GM21717 (cell line): ENCODE measurements around the gene TRAPPC2.

Experiments used
- ATAC-seq: cut with Tn5 transposase; IDR thresholded peaks from one replicate; pipeline ENCODE4 v1.9.1; 2021; ENCODE audit warnings: mild to moderate bottlenecking, moderate library complexity; ENCODE audit not compliant: unreplicated experiment

The TRAPPC2 gene

DNA sequence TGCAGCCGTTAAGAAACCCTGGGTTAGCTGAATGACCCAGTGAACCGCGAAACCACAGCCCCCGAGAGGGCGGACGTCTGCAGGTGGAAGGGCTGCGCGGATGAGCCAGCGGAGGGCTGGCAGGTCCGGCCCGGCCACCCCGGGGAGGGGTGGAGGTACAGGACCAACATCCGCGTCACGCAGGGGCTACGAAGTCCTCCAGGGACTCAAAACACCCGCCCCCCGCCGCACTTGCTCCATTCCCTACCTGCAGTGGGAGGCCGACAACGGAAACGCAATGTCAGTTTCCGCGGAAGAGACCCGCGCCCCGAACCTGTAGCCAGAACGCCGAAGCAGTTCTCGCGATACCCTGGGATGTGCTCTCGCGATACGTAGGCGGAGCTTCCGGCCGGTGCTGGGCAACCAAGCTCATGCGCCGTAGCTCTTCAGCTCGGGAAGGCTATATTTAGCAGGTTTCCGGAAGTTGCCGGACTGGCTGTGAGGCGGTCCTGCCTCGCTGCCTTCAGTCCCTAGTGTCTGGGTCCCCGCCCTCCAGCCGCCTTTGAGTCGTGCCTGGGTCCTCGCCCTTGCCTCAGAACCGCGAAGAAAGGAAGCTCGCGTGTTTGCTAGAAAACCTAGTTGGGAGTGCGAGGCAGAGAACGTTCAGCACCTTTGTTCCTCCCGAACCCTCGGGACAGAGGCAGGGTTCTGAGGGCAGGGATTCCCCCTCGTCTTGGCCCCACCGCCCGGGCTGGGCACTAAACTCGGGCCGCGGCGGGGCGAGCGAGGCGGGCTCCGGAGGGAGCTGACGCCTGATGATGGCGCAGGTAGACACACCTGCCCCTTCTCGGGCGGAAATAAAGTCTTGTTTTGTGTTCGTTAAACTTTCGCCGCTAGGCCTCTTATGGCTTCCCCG lies at the start of gene TRAPPC2, which contains the start of gene OFD1:
Gene TRAPPC2 (minus strand): TSS at position 343 of the 895 bp plus-strand sequence. CDS start 14,657 bp downstream, outside the sequence.
Gene OFD1 (plus strand): TSS at position 471 of the 895 bp plus-strand sequence. CDS start 324 bp downstream, at position 795.
- ATAC-seq: peak; percentile 94

- ATAC-seq: no peak
Observed at GRCh38 chrX:13780868-13781427, 46.5 kb upstream of the TRAPPC2 start.

DNA sequence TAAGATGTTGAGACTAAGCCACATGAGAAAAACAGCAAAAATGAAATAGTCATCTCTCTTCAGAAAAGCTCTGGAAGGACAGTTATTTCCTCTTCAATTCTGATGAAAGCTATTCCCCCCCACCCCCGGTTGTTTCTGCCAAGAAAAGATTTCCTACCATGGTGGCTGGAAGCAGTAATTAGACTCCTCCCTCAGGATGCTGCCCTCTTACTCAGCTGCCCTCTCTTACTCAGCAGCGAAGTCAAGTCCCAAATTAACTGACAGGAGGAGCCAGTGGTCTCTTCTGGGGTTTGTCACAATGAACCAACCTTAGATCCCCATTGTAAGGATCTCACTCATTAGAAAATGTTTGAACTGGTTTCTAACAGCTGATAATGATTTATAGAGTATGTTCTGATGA lies 44.5 kb upstream of the TRAPPC2 start:
- no peak for ATAC-seq

- no peak for ATAC-seq
Observed at GRCh38 chrX:13776387-13776786, 42.0 kb upstream of the TRAPPC2 start.

DNA sequence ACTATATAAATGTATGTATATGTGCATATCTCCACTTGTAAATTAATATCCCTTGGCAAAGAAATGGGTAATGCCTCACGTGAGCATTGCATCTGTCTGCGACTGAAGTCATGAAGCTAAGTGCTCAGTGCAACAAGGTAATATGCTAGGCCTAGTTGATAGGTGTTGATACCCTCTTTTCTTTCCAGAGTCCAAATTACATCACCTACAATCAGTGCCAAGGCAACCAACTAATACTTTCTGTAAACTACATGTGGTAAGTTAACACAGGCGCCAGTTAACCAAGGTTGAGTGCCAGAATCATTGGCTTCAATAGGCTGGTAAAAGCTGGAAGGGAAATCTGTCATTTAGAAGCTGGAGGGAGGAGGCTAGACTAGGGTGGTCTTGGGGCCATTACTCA lies 41.4 kb upstream of the TRAPPC2 start:
- ATAC-seq: no peak

- ATAC-seq: no peak
Observed at GRCh38 chrX:13774696-13775095, 40.3 kb upstream of the TRAPPC2 start.

GRCh38 chrX:13770013-13770535 lies 35.7 kb upstream of the TRAPPC2 start:
- ATAC-seq: no peak

- ATAC-seq: no peak
Observed at GRCh38 chrX:13768939-13769338, 34.5 kb upstream of the TRAPPC2 start.

DNA sequence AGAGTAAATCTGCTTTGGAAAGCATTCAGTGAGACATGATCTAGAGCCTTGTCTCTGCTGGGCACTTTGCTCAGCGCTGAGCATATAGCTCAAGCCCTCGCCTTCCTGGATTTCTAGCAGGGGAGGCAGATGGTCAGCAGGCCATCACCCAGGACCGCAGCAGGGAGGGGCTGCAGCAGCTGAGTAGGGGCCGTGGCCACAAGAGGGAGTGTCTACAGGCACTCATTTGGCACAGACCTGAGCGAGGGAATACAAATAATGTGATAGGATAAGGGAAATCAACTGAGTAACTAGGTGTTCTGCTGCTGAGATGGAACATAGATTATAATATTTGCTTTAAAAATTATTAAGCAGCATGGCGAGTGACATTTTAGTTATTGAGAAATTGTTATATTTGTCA lies 30.3 kb upstream of the TRAPPC2 start:
- ATAC-seq: no peak

- ATAC-seq: no peak
Observed at GRCh38 chrX:13764281-13764680, 29.9 kb upstream of the TRAPPC2 start.

DNA sequence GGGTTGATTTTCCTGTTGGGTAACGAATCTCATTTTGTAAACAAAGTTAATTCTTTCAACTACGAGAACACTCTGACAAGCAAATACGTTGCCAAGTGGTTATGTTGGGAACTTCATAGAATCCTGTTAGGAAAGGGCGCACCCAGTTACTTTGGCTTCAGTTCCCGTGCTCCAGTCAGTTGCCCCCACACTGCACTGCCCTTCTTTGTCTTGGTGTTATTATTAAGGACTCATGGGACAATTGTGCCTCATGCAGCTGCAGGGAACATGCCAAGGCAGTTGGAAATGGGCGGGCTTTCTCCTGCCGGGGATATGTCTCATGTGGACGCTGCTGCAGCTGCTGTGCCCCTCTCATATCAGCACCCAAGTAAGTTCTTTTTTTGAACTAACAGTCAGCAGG lies 29.1 kb upstream of the TRAPPC2 start:
- no peak for ATAC-seq

DNA sequence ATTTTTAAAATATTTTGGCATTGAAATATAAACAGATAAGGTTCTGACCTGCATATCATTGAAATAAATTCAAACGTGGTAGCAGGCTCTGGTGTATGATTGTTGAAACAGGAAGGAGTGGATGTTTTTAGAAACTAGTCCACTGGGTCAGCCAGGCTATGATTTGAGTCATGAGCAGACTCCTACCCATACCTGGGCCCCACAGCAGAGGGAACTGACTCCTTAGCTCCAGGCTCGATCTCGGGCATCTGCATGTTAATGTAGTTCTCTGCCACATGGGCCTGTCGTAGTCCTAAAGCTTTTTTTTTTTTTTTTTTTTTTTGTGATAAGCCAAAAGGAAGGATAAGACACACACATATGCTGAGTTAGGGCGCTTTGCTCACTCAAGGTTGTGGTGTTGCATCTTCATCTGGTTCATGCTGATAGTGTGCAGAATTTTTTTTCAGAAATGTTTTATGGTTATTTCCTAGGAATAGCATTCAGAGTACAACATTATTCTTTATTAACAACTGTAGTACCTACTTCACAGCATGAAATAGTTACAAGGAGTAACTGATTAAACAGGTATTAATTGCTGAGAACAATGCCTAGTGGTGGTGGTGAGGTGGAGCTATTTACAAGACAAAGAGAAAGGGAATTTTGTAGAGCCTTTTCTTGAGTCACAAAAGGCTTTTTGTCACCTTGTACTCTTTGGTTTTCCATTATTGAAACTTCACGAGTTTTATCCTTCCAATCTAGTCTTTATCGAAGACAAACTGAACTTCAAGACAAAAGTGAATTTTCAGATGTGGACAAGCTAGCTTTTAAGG lies 27.4 kb upstream of the TRAPPC2 start:
- peak; percentile 67 for ATAC-seq

DNA sequence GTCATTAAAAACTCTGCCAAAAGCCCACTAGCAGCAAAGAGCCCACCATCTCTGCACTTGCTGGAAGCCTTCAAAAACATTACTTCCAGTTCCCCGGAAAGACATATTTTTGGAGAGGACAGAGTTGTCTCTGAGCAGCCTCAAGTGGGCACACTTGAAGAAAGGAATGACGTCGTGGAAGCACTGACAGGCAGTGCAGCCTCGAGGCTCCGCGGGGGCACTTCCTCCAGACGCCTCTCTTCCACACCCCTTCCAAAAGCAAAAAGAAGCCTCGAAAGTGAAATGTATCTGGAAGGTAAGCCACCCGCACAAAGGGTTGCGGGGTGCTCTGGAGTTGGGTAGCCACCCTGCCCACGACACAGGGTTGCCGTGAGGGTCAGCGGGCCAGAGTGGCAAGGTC lies 26.0 kb upstream of the TRAPPC2 start:
- no peak for ATAC-seq

DNA sequence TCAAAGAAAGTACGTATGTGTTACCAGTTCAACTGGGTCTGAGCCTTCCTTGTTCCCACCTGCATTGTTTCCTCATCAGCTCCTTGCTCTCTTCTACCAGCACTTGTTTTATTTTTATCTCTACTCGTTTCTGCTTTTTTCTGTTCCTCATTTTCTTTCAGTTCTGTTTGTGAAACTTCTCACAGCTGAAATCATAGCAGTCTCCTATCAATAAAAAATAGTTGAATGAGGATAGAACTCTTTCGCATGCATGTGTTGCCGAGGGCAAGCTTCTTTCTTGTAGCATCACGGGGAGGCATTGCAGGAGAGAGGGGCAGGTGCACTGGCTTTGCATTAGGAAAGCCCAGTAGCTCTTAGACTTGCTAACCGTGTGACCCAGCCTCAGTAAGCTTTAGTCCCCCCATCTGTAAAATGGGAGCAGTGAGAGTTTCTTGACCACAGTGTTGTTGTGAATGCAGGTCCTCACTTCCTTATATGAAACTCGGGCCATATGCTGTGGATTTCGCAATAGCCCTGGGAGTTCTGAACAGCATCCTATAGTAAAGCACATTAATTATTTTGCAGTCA lies 24.8 kb upstream of the TRAPPC2 start:
- peak; percentile 72 for ATAC-seq

- no peak for ATAC-seq
Observed at GRCh38 chrX:13756381-13756780, 22.0 kb upstream of the TRAPPC2 start.

GRCh38 chrX:13755254-13755653 lies 20.8 kb upstream of the TRAPPC2 start:
- ATAC-seq: no peak

DNA sequence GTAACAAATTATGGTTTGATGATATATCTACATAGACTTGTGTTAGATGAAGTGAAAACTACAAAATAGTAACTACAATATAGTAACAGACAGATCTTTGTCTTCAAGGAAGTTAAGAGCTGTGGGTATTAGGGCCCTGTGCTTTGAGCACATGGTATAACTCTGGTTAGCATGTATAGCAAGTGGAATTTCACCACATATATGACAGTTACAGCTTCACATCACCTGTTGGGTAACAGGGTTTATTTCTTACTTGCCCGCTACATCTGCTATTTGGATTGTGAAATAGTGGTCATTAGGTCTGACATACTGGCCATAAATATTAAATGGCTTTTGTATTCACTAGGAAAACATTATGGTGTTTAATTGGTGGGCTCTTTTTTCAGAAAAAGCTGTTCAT lies 20.3 kb upstream of the TRAPPC2 start:
- no peak for ATAC-seq

DNA sequence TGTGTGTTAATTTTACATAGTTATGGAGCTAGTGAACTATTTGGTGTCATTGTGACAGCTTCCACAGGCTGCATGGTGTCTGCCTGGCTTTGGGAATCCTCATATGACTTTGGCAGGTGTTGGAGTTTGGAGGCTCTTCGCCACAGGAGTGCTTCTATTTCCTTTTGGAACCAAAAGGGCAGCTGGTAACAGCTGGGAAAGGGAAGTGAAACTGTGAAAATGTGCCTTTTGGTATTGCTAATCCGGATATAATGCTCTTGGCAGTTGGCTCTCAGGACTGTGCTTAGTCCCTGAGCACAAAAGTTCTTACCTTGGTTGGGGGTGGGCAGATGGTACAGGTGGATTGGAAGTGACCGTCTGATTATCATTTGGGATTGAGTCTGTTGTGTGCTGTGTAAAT lies 18.2 kb upstream of the TRAPPC2 start:
- peak; percentile 68 for ATAC-seq

DNA sequence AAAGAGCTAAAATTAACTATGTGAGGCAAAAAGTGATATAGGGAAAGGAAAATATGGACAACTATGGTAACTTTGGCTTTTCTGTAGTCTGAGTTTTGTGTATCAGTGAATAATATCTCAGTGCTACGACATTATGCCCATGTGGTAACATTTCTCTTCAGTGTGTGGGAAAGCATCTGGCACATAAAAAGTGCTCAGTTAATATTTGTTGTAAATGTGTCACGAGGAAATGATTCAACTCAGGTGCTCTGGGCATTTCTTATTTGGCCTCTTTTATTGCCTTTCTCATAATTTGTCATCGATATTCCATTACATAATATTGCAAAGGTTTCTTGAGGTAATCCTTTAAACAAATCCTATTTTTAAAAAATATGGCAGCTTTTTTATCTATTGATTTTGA lies 17.7 kb upstream of the TRAPPC2 start:
- ATAC-seq: no peak

DNA sequence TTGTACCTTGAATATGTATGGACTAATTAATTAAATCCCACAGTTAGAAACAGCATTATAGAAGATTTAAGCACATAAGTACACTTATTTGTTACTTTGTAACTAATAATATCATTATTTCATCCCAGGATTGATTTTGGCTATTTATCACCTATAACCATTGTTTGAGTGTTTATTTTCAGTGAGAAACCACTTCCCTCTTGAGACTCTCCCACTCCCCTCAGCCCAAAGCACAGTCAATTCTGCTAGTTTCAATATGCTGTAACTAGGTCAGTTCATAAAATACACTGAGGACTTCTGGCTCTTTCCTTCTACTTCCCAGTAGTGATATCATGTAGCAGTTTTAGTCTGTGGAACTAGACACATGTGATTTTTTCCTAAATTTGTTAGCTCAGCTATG lies 16.4 kb upstream of the TRAPPC2 start:
- ATAC-seq: peak; percentile 53

GRCh38 chrX:13750204-13750603 lies 15.8 kb upstream of the TRAPPC2 start:
- no peak for ATAC-seq
